ENCODE results near the gene TMEM123.

TMEM123 gene

GRCh38 chr11:102406099-102406498 is 46.5 kb downstream of the TMEM123 start:
- H3K27me3 ChIP-seq (ENCODE audit: low read length) = no peaks in the 10 kb centered on the region
- no peaks in the 10 kb centered on the region; the same call in none of the 2 replicates for H4K20me1 ChIP-seq (ENCODE audit: low read depth, low read length)
- H3K27ac ChIP-seq (ENCODE audit: low read depth, low read length) = no peak overlapping the region
- peaks cover 86% of the 10 kb centered on the region for H3K79me2 ChIP-seq (ENCODE audit: insufficient read depth, low read length)
- H2AFZ ChIP-seq (ENCODE audit: low read depth, low read length, severe bottlenecking) = no peak overlapping the region
- H3F3A ChIP-seq (ENCODE audit: insufficient read depth) = peaks cover 8% of the 10 kb centered on the region; the same call in 1 of the 2 replicates
- H3K9me2 ChIP-seq (replicated peaks; ENCODE audit: insufficient read depth, low read length) = no peaks in the 10 kb centered on the region
- no peaks in the 10 kb centered on the region for H3K9me3 ChIP-seq (ENCODE audit: insufficient read depth, low read length)
- TF ChIP-seq EZH2phosphoT487 (conservative IDR thresholded peaks at IDR 0.05; ENCODE audit: low read length) (no peak), CTCF (IDR thresholded peaks at IDR 0.05; ENCODE audit: insufficient read depth, low read length, poor library complexity, severe bottlenecking) (no peak)
- no peak overlapping the region for H3K9ac ChIP-seq (ENCODE audit: low read length)
- no peak overlapping the region for H3K4me3 ChIP-seq (ENCODE audit: insufficient read depth, low read length, poor library complexity, severe bottlenecking)
- no peak overlapping the region for H3K4me2 ChIP-seq (ENCODE audit: low read depth, low read length, poor library complexity, severe bottlenecking)
- H3K36me3 ChIP-seq (ENCODE audit: low read length) = peaks cover 17% of the 10 kb centered on the region

GRCh38 chr11:102405501-102405900 is 47.1 kb downstream of the TMEM123 start:
- H3K27ac ChIP-seq (ENCODE audit: low read depth, low read length) = no peak overlapping the region
- peaks cover 23% of the 10 kb centered on the region for H3K36me3 ChIP-seq (ENCODE audit: low read length)
- peaks cover 80% of the 10 kb centered on the region for H3K79me2 ChIP-seq (ENCODE audit: insufficient read depth, low read length)
- peaks cover 11% of the 10 kb centered on the region; the same call in 1 of the 2 replicates for H3F3A ChIP-seq (ENCODE audit: insufficient read depth)
- no peak overlapping the region for H3K9ac ChIP-seq (ENCODE audit: low read length)
- H4K20me1 ChIP-seq (ENCODE audit: low read depth, low read length) = no peaks in the 10 kb centered on the region; the same call in none of the 2 replicates
- H3K9me3 ChIP-seq (ENCODE audit: insufficient read depth, low read length) = no peaks in the 10 kb centered on the region
- no peak overlapping the region for H2AFZ ChIP-seq (ENCODE audit: low read depth, low read length, severe bottlenecking)
- H3K27me3 ChIP-seq (ENCODE audit: low read length) = no peaks in the 10 kb centered on the region
- no peak overlapping the region for H3K4me3 ChIP-seq (ENCODE audit: insufficient read depth, low read length, poor library complexity, severe bottlenecking)
- no peak for TF ChIP-seq CTCF (IDR thresholded peaks at IDR 0.05; ENCODE audit: insufficient read depth, low read length, poor library complexity, severe bottlenecking)
- TF ChIP-seq EZH2phosphoT487 (conservative IDR thresholded peaks at IDR 0.05; ENCODE audit: low read length) = no peak
- H3K9me2 ChIP-seq (replicated peaks; ENCODE audit: insufficient read depth, low read length) = no peaks in the 10 kb centered on the region
- H3K4me2 ChIP-seq (ENCODE audit: low read depth, low read length, poor library complexity, severe bottlenecking) = no peak overlapping the region

- Histone ChIP-seq H3K79me2 (ENCODE audit: insufficient read depth, low read length) (peaks cover 55% of the 10 kb centered on the region), H3K4me2 (ENCODE audit: low read depth, low read length, poor library complexity, severe bottlenecking) (no peak overlapping the region), H3K27me3 (ENCODE audit: low read length) (no peaks in the 10 kb centered on the region), H4K20me1 (ENCODE audit: low read depth, low read length) (no peaks in the 10 kb centered on the region; the same call in 1 of the 2 replicates), H3K9me2 (replicated peaks; ENCODE audit: insufficient read depth, low read length) (no peaks in the 10 kb centered on the region), H3K36me3 (ENCODE audit: low read length) (peaks cover 44% of the 10 kb centered on the region), H3K9ac (ENCODE audit: low read length) (no peak overlapping the region), H2AFZ (ENCODE audit: low read depth, low read length, severe bottlenecking) (no peak overlapping the region), H3K4me3 (ENCODE audit: insufficient read depth, low read length, poor library complexity, severe bottlenecking) (no peak overlapping the region), H3F3A (ENCODE audit: insufficient read depth) (peaks cover 30% of the 10 kb centered on the region), H3K27ac (ENCODE audit: low read depth, low read length) (no peak overlapping the region), H3K9me3 (ENCODE audit: insufficient read depth, low read length) (no peaks in the 10 kb centered on the region)
- TF ChIP-seq EZH2phosphoT487 (conservative IDR thresholded peaks at IDR 0.05; ENCODE audit: low read length) = no peak
- no peak for TF ChIP-seq CTCF (IDR thresholded peaks at IDR 0.05; ENCODE audit: insufficient read depth, low read length, poor library complexity, severe bottlenecking)
Observed at GRCh38 chr11:102402548-102402947, 50.0 kb downstream of the TMEM123 start.

Data from SU-DHL-6 (cell line).